Cardiac fibroblast (primary cell): ENCODE data around the gene E2F8.

ENCODE experiments used
- DNase-seq, 2 donors: peaks; one replicate each; pipeline versions ENCODE4 v3.0.0 to v3.0.0-alpha.2; 2010; ENCODE audit warnings: low read depth in 2 of 2
- H3K4me3 ChIP-seq, 2 donors: replicated peaks in 1 of 2; 1 replicate in 1 of 2; 2 replicates in 1 of 2; pipeline ENCODE4 v1.5.1; 2011; ENCODE audit warnings: low read depth in 2 of 2, low read length in 2 of 2, mild to moderate bottlenecking in 2 of 2, moderate library complexity in 1 of 2
- CTCF ChIP-seq: IDR thresholded peaks from one replicate; pipeline ENCODE4 v1.5.1; 2011; ENCODE audit warnings: low read depth, mild to moderate bottlenecking, low read length, inconsistent platforms

E2F8 gene

GRCh38 chr11:19243143-19243542 lies 2.4 kb upstream of the E2F8 start:
- TF ChIP-seq CTCF, result no peak
- no peak for DNase-seq
- no peak overlapping the region for H3K4me3 ChIP-seq

- no peak for DNase-seq
These were observed 1.6 kb upstream of the E2F8 start for GRCh38 chr11:19242179-19242932.

GRCh38 chr11:19241260-19242178 lies 774 bp upstream of the E2F8 start:
- H3K4me3 ChIP-seq, result peak overlapping the region; percentile 71
- peak in 1 of 2 donors; percentile 14 for DNase-seq
- TF ChIP-seq CTCF, result no peak

More at GRCh38 chr11:19242179-19242932, 1.6 kb upstream of the E2F8 start:
- no peak for TF ChIP-seq CTCF
- H3K4me3 ChIP-seq, result peak overlapping the region; percentile 71

GRCh38 chr11:19239039-19239438 lies 1.7 kb downstream of the E2F8 start:
- no peak overlapping the region for H3K4me3 ChIP-seq
- no peak for DNase-seq
- no peak for TF ChIP-seq CTCF

- no peak for DNase-seq
- no peak overlapping the region for H3K4me3 ChIP-seq
- TF ChIP-seq CTCF, result no peak
These were observed 2.9 kb downstream of the E2F8 start for GRCh38 chr11:19237813-19238212.

- no peak for TF ChIP-seq CTCF
- DNase-seq, result no peak
- H3K4me3 ChIP-seq, result no peak overlapping the region
These were observed 3.4 kb downstream of the E2F8 start for GRCh38 chr11:19237381-19237780.
